Smooth muscle cell (in vitro differentiated cells): Measurements from ENCODE around the gene TSPO2. TPM values are rescaled to one million over a fixed set of nuclear protein-coding genes. Genes with fewer than 3 reads are reported as not detected.

ENCODE experiments used
- DNase-seq: peaks from one replicate; lab custom pipeline; 2025; ENCODE audit not compliant: unreplicated experiment; lab: John Stamatoyannopoulos, UW
- H2AFZ ChIP-seq: fragments of 200-600 bp; sonication (generic); 2 replicates; pipeline ENCODE4 v1.6.0; 2016; ENCODE audit warnings: antibody characterized with exemption, low read depth, mild to moderate bottlenecking
- H3F3A ChIP-seq: fragments of 200-600 bp; sonication (generic); 2 replicates; pipeline ENCODE4 v1.6.0; 2017; ENCODE audit warnings: antibody characterized with exemption, low read depth
- H3K27ac ChIP-seq: fragments of 200-600 bp; sonication (generic); 2 replicates; pipeline ENCODE4 v1.5.1; 2016; ENCODE audit warnings: low read depth, mild to moderate bottlenecking
- H3K27me3 ChIP-seq: fragments of 200-600 bp; sonication (generic); 2 replicates; pipeline ENCODE4 v1.6.1; 2016; ENCODE audit warnings: low read depth, mild to moderate bottlenecking
- H3K36me3 ChIP-seq: fragments of 200-600 bp; sonication (generic); 2 replicates; pipeline ENCODE4 v1.5.1; 2016; ENCODE audit warnings: low read depth
- H3K4me1 ChIP-seq: fragments of 200-600 bp; sonication (generic); 2 replicates; pipeline ENCODE4 v1.5.1; 2016; ENCODE audit warnings: low read depth
- H3K4me2 ChIP-seq: fragments of 200-600 bp; sonication (generic); 2 replicates; pipeline ENCODE4 v1.6.0; 2016; ENCODE audit warnings: mild to moderate bottlenecking
- H3K4me3 ChIP-seq: fragments of 200-600 bp; sonication (generic); 2 replicates; pipeline ENCODE4 v1.5.1; 2016; ENCODE audit warnings: mild to moderate bottlenecking
- H3K79me2 ChIP-seq: fragments of 200-600 bp; sonication (generic); 2 replicates; pipeline ENCODE4 v1.6.0; 2016; ENCODE audit warnings: low read depth, mild to moderate bottlenecking
- H3K9ac ChIP-seq: fragments of 200-600 bp; sonication (generic); 2 replicates; pipeline ENCODE4 v1.6.0; 2016; ENCODE audit warnings: low read depth
- H3K9me3 ChIP-seq: fragments of 200-600 bp; sonication (generic); replicated peaks from 2 replicates; pipeline ENCODE4 v1.5.1; 2016; ENCODE audit warnings: low read depth
- H4K20me1 ChIP-seq: fragments of 200-600 bp; sonication (generic); 2 replicates; pipeline ENCODE4 v1.6.0; 2016; ENCODE audit warnings: low read depth
- WGBS: methylation state at CpG from one replicate; pipeline ENCODE4 v1.1.7; 2016; ENCODE audit warnings: low lambda C conversion rate; 5-methylcytosine and 5-hydroxymethylcytosine counted together
- polyA plus RNA-seq: library from polyadenylated mRNA; unstranded; fragments of >200 nt; fragmentation: Nextera tagmentation; extraction: Ambion mirVana; gene quantifications from 2 replicates; pipeline ENCODE4 v1.2.1, GENCODE V29; 2016
- total RNA-seq: library from RNA; depleted of rRNA; stranded (reverse); fragments of >200 nt; gene quantifications from 2 replicates; pipeline ENCODE4 v1.2.3, GENCODE V29; 2014
- TF ChIP-seq, protein P1 (sequence below): fragments of 200-600 bp; sonication (generic); IDR thresholded peaks from 2 replicates; pipeline ENCODE4 v1.5.1; 2017; ENCODE audit warnings: borderline replicate concordance, mild to moderate bottlenecking, antibody characterized with exemption; ENCODE audit not compliant: insufficient read depth, poor library complexity, severe bottlenecking

The TSPO2 gene
- total and polyA plus RNA-seq, 2 experiments from 2014 or later = not detected

DNA sequence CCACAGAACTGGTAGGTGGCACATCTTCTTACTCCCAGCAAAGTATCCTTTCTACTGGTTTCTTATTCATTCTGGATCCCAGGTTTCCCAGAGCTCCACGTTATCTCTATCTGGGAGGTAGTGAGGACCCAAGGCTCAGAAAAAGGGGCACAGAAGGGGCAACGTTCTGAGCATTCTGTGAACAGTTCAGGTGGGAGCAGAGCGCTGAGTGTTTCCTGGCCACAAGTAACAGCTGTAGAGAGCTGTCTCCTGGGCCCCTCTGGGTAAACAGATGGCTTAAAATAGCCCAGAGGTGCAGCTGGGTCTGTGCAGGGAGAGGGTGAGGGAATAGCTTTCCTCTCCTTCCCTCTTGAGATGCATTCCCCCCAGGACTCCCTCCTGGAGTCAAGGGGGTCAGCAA is 12.9 kb downstream of the TSPO2 start:
- no peaks in the 10 kb centered on the region for H3K9me3 ChIP-seq
- H3K4me3 ChIP-seq = no peak overlapping the region
- H4K20me1 ChIP-seq = no peaks in the 10 kb centered on the region
- WGBS = 82% methylated on average over 3 of the region's 3 CpGs
- no peak overlapping the region for H3K9ac ChIP-seq
- H3K27me3 ChIP-seq = no peaks in the 10 kb centered on the region
- no peaks in the 10 kb centered on the region for H3K79me2 ChIP-seq
- no peaks in the 10 kb centered on the region for H3K36me3 ChIP-seq
- H3K4me2 ChIP-seq = peak overlapping the region; percentile 40
- DNase-seq = no peak
- no peaks in the 10 kb centered on the region for H3F3A ChIP-seq
- H2AFZ ChIP-seq = no peak overlapping the region
- no peak overlapping the region for H3K27ac ChIP-seq
- TF ChIP-seq, protein P1, sequence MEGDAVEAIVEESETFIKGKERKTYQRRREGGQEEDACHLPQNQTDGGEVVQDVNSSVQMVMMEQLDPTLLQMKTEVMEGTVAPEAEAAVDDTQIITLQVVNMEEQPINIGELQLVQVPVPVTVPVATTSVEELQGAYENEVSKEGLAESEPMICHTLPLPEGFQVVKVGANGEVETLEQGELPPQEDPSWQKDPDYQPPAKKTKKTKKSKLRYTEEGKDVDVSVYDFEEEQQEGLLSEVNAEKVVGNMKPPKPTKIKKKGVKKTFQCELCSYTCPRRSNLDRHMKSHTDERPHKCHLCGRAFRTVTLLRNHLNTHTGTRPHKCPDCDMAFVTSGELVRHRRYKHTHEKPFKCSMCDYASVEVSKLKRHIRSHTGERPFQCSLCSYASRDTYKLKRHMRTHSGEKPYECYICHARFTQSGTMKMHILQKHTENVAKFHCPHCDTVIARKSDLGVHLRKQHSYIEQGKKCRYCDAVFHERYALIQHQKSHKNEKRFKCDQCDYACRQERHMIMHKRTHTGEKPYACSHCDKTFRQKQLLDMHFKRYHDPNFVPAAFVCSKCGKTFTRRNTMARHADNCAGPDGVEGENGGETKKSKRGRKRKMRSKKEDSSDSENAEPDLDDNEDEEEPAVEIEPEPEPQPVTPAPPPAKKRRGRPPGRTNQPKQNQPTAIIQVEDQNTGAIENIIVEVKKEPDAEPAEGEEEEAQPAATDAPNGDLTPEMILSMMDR = no peak
- peaks cover 7% of the 10 kb centered on the region for H3K4me1 ChIP-seq

DNA sequence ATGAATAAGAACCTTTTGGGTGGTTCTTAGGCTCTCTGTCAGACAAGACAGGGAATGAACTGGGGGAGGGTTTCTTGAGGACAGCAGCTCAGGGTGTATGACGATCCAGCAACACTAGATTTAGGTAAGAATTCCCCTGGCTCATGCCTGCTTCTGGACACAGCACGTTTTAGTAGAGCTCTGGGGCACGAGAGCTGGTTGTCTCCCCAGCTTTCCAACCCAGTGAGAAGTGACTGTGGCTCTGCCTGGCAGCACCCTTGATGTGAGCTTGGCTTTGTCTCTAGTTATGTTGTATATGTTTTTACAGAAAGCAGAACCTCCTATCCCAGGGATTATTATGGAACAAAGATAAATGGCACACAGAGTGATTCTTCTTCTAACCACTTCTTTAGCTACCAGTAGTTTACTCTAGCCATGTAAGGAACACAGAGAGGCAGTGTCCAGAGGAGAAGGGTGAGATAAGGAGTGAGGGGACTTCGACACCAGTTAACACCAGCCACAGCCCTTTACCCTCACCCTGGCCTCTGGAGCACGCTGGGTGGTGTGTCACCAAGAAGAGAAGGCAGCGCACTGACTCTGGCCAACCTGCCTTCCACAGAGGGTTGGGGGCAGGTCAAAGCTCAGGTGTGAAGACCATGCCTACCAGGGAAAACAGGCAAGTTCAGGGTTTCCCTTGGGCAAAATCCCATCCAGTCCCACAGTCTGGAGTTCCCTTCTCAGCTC is 14.7 kb downstream of the TSPO2 start:
- H3K27me3 ChIP-seq = no peaks in the 10 kb centered on the region
- H3K27ac ChIP-seq = no peak overlapping the region
- no peak for DNase-seq
- no peaks in the 10 kb centered on the region for H3K79me2 ChIP-seq
- H3K4me3 ChIP-seq = no peak overlapping the region
- H3F3A ChIP-seq = no peaks in the 10 kb centered on the region
- no peaks in the 10 kb centered on the region for H3K36me3 ChIP-seq
- no peak overlapping the region for H3K4me2 ChIP-seq
- H3K4me1 ChIP-seq = peaks cover 7% of the 10 kb centered on the region
- H4K20me1 ChIP-seq = no peaks in the 10 kb centered on the region
- TF ChIP-seq, protein P1 = no peak
- H3K9ac ChIP-seq = no peak overlapping the region
- WGBS = 74% methylated on average over 6 of the region's 6 CpGs
- H3K9me3 ChIP-seq = no peaks in the 10 kb centered on the region
- H2AFZ ChIP-seq = no peak overlapping the region

DNA sequence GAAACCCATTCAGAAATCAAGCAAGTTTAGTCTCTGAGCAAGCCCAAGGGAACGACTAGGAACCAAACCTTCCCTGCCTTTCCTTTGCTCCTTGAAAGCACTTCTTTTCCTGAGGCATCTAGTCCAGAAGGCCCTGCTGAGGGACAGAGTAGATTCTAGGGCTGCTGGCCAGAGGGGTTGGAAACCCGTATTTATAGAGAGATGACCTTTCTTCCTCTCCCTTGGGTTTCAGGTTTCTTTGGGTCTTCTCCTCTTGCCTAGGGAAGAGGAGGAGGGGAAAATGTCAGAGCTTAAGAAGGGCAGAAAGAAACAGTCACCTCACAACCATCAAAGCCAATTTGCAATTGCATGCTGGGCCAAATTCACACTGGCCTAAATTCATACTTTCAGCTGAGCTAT is 16.5 kb downstream of the TSPO2 start:
- WGBS = 74% methylated on average over 2 of the region's 2 CpGs
- no peak for DNase-seq
- no peaks in the 10 kb centered on the region for H3K79me2 ChIP-seq
- H2AFZ ChIP-seq = no peak overlapping the region
- no peak overlapping the region for H3K4me3 ChIP-seq
- peaks cover 1% of the 10 kb centered on the region for H3K4me1 ChIP-seq
- H4K20me1 ChIP-seq = no peaks in the 10 kb centered on the region
- no peak overlapping the region for H3K4me2 ChIP-seq
- no peak overlapping the region for H3K9ac ChIP-seq
- H3K9me3 ChIP-seq = no peaks in the 10 kb centered on the region
- H3K36me3 ChIP-seq = no peaks in the 10 kb centered on the region
- no peaks in the 10 kb centered on the region for H3F3A ChIP-seq
- TF ChIP-seq, protein P1 = no peak
- H3K27me3 ChIP-seq = no peaks in the 10 kb centered on the region
- no peak overlapping the region for H3K27ac ChIP-seq

DNA sequence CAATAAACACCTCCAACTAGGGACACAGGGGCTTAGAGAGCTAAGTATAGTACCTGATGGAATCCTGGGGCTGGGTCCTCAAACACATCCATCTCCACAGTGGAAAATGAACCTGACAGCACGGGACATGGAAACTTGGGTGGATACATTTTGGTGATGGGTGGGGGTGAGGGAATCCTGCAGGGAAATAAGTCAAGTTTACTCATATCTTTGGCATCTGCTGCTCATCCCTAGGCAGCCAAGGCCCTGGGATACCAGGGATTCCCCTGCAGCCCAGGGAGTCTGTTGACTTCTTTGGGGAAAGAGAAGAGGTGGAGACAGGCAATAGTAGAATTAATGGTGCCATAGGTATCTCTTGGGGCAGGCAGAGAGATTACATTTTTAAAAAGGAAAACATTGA is 17.3 kb downstream of the TSPO2 start:
- no peak for DNase-seq
- H3K27ac ChIP-seq = no peak overlapping the region
- H3K9me3 ChIP-seq = no peaks in the 10 kb centered on the region
- peaks cover 5% of the 10 kb centered on the region for H3F3A ChIP-seq
- WGBS = 79% methylated on average over 1 of the region's 1 CpG
- H3K36me3 ChIP-seq = no peaks in the 10 kb centered on the region
- no peak overlapping the region for H2AFZ ChIP-seq
- H3K27me3 ChIP-seq = no peaks in the 10 kb centered on the region
- H3K4me1 ChIP-seq = peaks cover 3% of the 10 kb centered on the region
- H3K4me2 ChIP-seq = no peak overlapping the region
- H4K20me1 ChIP-seq = no peaks in the 10 kb centered on the region
- no peaks in the 10 kb centered on the region for H3K79me2 ChIP-seq
- H3K9ac ChIP-seq = no peak overlapping the region
- TF ChIP-seq, protein P1 = no peak
- no peak overlapping the region for H3K4me3 ChIP-seq
